ENCODE results near the gene VANGL1.

DNA sequence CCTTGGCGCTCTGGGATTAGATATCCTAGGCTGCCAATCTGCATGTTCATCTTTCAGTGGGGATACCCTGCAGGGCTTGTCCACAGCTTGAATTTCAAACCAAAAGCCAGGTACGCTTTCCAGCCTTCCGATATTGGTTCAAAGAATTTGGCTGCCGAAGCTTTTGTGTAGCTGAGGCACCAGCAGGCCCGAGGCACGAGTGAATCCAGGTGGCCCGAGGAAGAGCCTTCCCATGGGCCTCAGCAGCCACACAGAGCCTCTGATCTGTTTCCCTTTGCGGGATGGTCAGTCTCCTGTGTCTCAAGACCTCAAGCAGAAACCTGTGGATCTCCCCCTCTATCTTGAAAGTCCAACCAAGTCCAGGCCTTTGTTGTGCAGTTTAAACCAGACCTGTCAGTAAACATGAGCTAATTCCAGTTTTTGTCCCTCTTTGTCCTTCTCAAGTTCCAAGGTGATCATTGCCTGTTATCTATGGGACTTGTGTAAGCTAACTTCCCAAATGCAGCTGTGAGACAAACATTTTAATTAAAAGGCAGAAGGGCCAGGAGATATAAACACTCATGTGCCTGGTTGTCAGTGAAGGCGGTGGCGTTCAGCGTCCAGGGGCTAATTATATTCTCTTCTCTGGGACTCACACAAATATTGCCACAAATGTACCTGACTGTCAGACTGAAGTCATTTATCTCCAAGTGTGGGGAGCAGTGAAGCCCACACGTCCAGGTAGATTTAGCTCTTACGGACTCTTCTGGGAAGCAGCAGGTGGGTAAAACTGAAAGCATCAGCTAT lies 30.6 kb downstream of the VANGL1 start:
- TF ChIP-seq POLR2A (IDR thresholded peaks at IDR 0.05; ENCODE audit: low read depth) (no peak), POLR2AphosphoS5 (IDR thresholded peaks at IDR 0.05) (no peak), EP300 (IDR thresholded peaks at IDR 0.05) (no peak)
- TF ChIP-seq, protein P1, sequence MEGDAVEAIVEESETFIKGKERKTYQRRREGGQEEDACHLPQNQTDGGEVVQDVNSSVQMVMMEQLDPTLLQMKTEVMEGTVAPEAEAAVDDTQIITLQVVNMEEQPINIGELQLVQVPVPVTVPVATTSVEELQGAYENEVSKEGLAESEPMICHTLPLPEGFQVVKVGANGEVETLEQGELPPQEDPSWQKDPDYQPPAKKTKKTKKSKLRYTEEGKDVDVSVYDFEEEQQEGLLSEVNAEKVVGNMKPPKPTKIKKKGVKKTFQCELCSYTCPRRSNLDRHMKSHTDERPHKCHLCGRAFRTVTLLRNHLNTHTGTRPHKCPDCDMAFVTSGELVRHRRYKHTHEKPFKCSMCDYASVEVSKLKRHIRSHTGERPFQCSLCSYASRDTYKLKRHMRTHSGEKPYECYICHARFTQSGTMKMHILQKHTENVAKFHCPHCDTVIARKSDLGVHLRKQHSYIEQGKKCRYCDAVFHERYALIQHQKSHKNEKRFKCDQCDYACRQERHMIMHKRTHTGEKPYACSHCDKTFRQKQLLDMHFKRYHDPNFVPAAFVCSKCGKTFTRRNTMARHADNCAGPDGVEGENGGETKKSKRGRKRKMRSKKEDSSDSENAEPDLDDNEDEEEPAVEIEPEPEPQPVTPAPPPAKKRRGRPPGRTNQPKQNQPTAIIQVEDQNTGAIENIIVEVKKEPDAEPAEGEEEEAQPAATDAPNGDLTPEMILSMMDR (IDR thresholded peaks at IDR 0.05) = no peak

All from esophagus muscularis mucosa (tissue), 4 donors.